Stimulated activated CD4-positive, alpha-beta T cell treated with anti-CD3 and anti-CD28 coated beads, Interleukin-2, amount 100 ng/mL, for 48 hours (primary cell): ENCODE data around the gene SREBF1.
A peak's percentile ranks its signal among the peaks of the same experiment; 100 is the strongest.

Experiments
- DNase-seq, 2 donors: peaks; one replicate each; pipeline ENCODE4 v3.0.0-alpha.2; 2020

The SREBF1 gene

GRCh38 chr17:17822616-17823015 is 14.2 kb downstream of the SREBF1 start:
- DNase-seq, result no peak

GRCh38 chr17:17822189-17822588 is 14.6 kb downstream of the SREBF1 start:
- no peak for DNase-seq

GRCh38 chr17:17820463-17821158 is 16.2 kb downstream of the SREBF1 start:
- DNase-seq, result no peak

- no peak for DNase-seq
Observed at GRCh38 chr17:17820046-17820445, 16.7 kb downstream of the SREBF1 start.

GRCh38 chr17:17819561-17819995 is 17.2 kb downstream of the SREBF1 start:
- peak; percentile 68 to 74 for DNase-seq

- DNase-seq, result no peak
Observed at GRCh38 chr17:17819111-17819510, 17.7 kb downstream of the SREBF1 start.

- DNase-seq, result no peak
Observed at GRCh38 chr17:17818088-17818526, 18.7 kb downstream of the SREBF1 start.

GRCh38 chr17:17817552-17817947 is 19.2 kb downstream of the SREBF1 start:
- DNase-seq, result no peak

GRCh38 chr17:17816831-17817551 is 19.8 kb downstream of the SREBF1 start:
- no peak for DNase-seq

- no peak for DNase-seq
Observed at GRCh38 chr17:17816240-17816814, 20.5 kb downstream of the SREBF1 start.

GRCh38 chr17:17815436-17816200 is 21.2 kb downstream of the SREBF1 start:
- no peak for DNase-seq

GRCh38 chr17:17815062-17815406 is 21.8 kb downstream of the SREBF1 start:
- DNase-seq, result no peak

- DNase-seq, result no peak
Observed at GRCh38 chr17:17814162-17815061, 22.4 kb downstream of the SREBF1 start.

- no peak for DNase-seq
Observed at GRCh38 chr17:17813725-17814095, 23.1 kb downstream of the SREBF1 start.

GRCh38 chr17:17813055-17813724 is 23.6 kb downstream of the SREBF1 start:
- no peak for DNase-seq

- peak; percentile 65 to 68 for DNase-seq
Observed at GRCh38 chr17:17812211-17813054, 24.4 kb downstream of the SREBF1 start.

GRCh38 chr17:17811381-17812210 is 25.2 kb downstream of the SREBF1 start:
- DNase-seq, result no peak

- no peak for DNase-seq
Observed at GRCh38 chr17:17810895-17811248, 25.9 kb downstream of the SREBF1 start.

- no peak for DNase-seq
Observed at GRCh38 chr17:17810084-17810894, 26.5 kb downstream of the SREBF1 start.
